GM18907 (cell line): ENCODE measurements around the gene DLGAP4.

Experiments used
- ATAC-seq: cut with Tn5 transposase; IDR thresholded peaks from one replicate; pipeline ENCODE4 v1.9.1; 2021; ENCODE audit warnings: mild to moderate bottlenecking, moderate library complexity; ENCODE audit not compliant: unreplicated experiment

Gene DLGAP4

GRCh38 chr20:36439040-36439730 is 133.0 kb downstream of the DLGAP4 start:
- no peak for ATAC-seq

- no peak for ATAC-seq
Measured at GRCh38 chr20:36439731-36440072, 133.6 kb downstream of the DLGAP4 start.

GRCh38 chr20:36440370-36441026 is 134.4 kb downstream of the DLGAP4 start:
- no peak for ATAC-seq

GRCh38 chr20:36441027-36441414 is 134.9 kb downstream of the DLGAP4 start:
- ATAC-seq: no peak

GRCh38 chr20:36441416-36441815 is 135.3 kb downstream of the DLGAP4 start:
- ATAC-seq: no peak

- no peak for ATAC-seq
Measured at GRCh38 chr20:36445847-36446246, 139.7 kb downstream of the DLGAP4 start.

GRCh38 chr20:36446557-36446956 is 140.4 kb downstream of the DLGAP4 start:
- no peak for ATAC-seq

- no peak for ATAC-seq
Measured at GRCh38 chr20:36447101-36447500, 141.0 kb downstream of the DLGAP4 start.

GRCh38 chr20:36449663-36450062 is 143.5 kb downstream of the DLGAP4 start:
- ATAC-seq: no peak

GRCh38 chr20:36454332-36454697 is 148.2 kb downstream of the DLGAP4 start:
- no peak for ATAC-seq

GRCh38 chr20:36454698-36455427 is 148.7 kb downstream of the DLGAP4 start:
- no peak for ATAC-seq

- no peak for ATAC-seq
Measured at GRCh38 chr20:36455972-36456625, 150.0 kb downstream of the DLGAP4 start.

GRCh38 chr20:36460648-36461599 is 154.8 kb downstream of the DLGAP4 start:
- ATAC-seq: peak; percentile 62

GRCh38 chr20:36461600-36462439 is 155.7 kb downstream of the DLGAP4 start:
- no peak for ATAC-seq

- no peak for ATAC-seq
Measured at GRCh38 chr20:36462440-36463211, 156.5 kb downstream of the DLGAP4 start.

- no peak for ATAC-seq
Measured at GRCh38 chr20:36463212-36464061, 157.3 kb downstream of the DLGAP4 start.

- ATAC-seq: no peak
Measured at GRCh38 chr20:36465109-36466080, 159.3 kb downstream of the DLGAP4 start.
